ENCODE measurements around the gene PRAF2.

DNA sequence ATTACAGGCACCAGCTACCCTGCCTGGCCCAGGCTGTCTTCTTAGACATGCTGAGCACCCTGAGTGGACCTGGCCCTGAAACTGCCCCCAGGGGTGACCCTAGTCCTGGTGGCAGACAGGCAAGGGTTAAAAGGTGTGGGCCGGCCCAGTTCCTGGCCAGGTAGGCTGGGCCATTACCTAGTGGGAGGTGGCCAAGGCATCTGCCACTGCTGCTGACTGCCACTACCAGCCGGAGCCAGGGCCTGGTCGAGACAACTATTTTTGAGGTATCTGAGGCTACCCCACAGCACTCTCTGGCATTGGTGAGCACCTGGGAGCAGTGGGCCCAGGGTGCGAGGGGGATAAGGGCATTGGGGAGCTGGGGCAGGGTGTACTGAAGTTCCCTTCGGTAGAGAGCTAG lies 15.0 kb downstream of the PRAF2 start, which contains the start of gene CCDC120:
- TF ChIP-seq CTCF (IDR thresholded peaks at IDR 0.05; ENCODE audit: low read length), result no peak
- no peak for TF ChIP-seq EZH2 (optimal IDR thresholded peaks at IDR 0.05; ENCODE audit: low read depth, low read length)
- TF ChIP-seq EZH2phosphoT487 (IDR thresholded peaks at IDR 0.05; ENCODE audit: low read length), result no peak
